GM13976 (cell line): ENCODE measurements around the gene RNPS1.

ENCODE experiments used
- DNase-seq: peaks from one replicate; pipeline ENCODE4 v3.0.0; 2012; ENCODE audit warnings: low spot score
- CTCF ChIP-seq: IDR thresholded peaks from 2 replicates; pipeline ENCODE4 v1.5.1; 2012; ENCODE audit warnings: borderline replicate concordance, mild to moderate bottlenecking; ENCODE audit not compliant: insufficient read depth; ENCODE audit errors: extremely low read depth, missing control alignments, control extremely low read depth
- in situ Hi-C: fragments of 300-500 bp; cut with MboI; formaldehyde crosslinking; loops from one replicate; pipeline ENCODE4 v1.12.0; 2022; ENCODE audit warnings: low sequenced_read_pairs, mixed read lengths, inconsistent platforms; ENCODE audit not compliant: unreplicated experiment

Gene RNPS1

GRCh38 chr16:2282262-2282661 lies 14.3 kb upstream of the RNPS1 start:
- in situ Hi-C loops: no loop called here
- DNase-seq: no peak
- no peak for TF ChIP-seq CTCF

GRCh38 chr16:2280981-2281542 lies 13.1 kb upstream of the RNPS1 start:
- TF ChIP-seq CTCF: no peak
- no peak for DNase-seq

GRCh38 chr16:2280461-2280860 lies 12.5 kb upstream of the RNPS1 start:
- no peak for TF ChIP-seq CTCF
- no peak for DNase-seq
- in situ Hi-C loops: no loop called here

More at GRCh38 chr16:2280981-2281542, 13.1 kb upstream of the RNPS1 start:
- in situ Hi-C loops: no loop called here

- in situ Hi-C loops: no loop called here
Measured at GRCh38 chr16:2278956-2279800, 11.3 kb upstream of the RNPS1 start.

DNA sequence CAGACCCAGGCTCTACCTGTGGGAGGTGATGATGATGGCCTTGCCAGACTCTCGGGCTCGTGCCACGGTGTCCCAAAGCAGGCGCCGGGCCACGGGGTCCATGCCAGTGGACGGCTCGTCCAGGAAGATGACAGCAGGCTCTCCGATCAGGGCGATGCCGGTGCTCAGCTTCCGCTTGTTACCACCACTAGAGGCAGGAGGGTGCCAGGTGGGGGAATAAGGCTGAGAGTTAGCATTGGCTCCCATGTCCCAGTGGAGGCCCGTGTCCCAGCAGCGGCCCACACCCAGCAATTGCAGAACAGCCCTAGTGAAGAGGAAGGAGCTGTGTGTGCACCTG lies 10.3 kb upstream of the RNPS1 start:
- no peak for DNase-seq
- TF ChIP-seq CTCF: no peak
- in situ Hi-C loops: no loop called here

More at GRCh38 chr16:2278956-2279800, 11.3 kb upstream of the RNPS1 start:
- no peak for DNase-seq
- TF ChIP-seq CTCF: no peak

GRCh38 chr16:2277466-2278271 lies 9.7 kb upstream of the RNPS1 start:
- in situ Hi-C loops: no loop called here
- no peak for DNase-seq
- TF ChIP-seq CTCF: no peak
